DOHH2 (cell line): ENCODE measurements around the gene STK4.

Source experiments
- H3F3A ChIP-seq: fragments of 200-600 bp; sonication (generic), shearing (Covaris generic); 2 replicates; pipeline ENCODE4 v1.6.0; 2016; ENCODE audit warnings: antibody characterized with exemption, mild to moderate bottlenecking; ENCODE audit not compliant: control insufficient read depth, insufficient read depth
- H3K27ac ChIP-seq: fragments of 200-600 bp; sonication (generic); 2 replicates; pipeline ENCODE4 v1.5.1; 2014; ENCODE audit warnings: low read depth, mild to moderate bottlenecking, low read length, moderate library complexity
- H3K27me3 ChIP-seq: fragments of 200-600 bp; sonication (generic); 2 replicates; pipeline ENCODE4 v1.6.1; 2014; ENCODE audit warnings: mild to moderate bottlenecking, low read length, mixed read lengths; ENCODE audit not compliant: control insufficient read depth
- H3K36me3 ChIP-seq: fragments of 200-600 bp; sonication (generic); 2 replicates; pipeline ENCODE4 v1.6.1; 2014; ENCODE audit warnings: mild to moderate bottlenecking, low read length, moderate library complexity, mixed read lengths; ENCODE audit not compliant: control insufficient read depth
- H3K4me1 ChIP-seq: fragments of 200-600 bp; sonication (generic); 2 replicates; pipeline ENCODE4 v1.6.1; 2014; ENCODE audit warnings: mild to moderate bottlenecking, low read length, mixed read lengths; ENCODE audit not compliant: control insufficient read depth
- H3K4me2 ChIP-seq: fragments of 200-600 bp; sonication (generic); 2 replicates; pipeline ENCODE4 v1.6.0; 2014; ENCODE audit warnings: mild to moderate bottlenecking, low read length, moderate library complexity
- H3K4me3 ChIP-seq: fragments of 200-600 bp; sonication (generic); 2 replicates; pipeline ENCODE4 v1.5.1; 2014; ENCODE audit warnings: mild to moderate bottlenecking, low read length, mixed read lengths
- H3K79me2 ChIP-seq: fragments of 200-600 bp; sonication (generic); 2 replicates; pipeline ENCODE4 v1.6.1; 2014; ENCODE audit warnings: mild to moderate bottlenecking, low read length, mixed read lengths; ENCODE audit not compliant: control insufficient read depth
- H3K9me2 ChIP-seq: fragments of 200-600 bp; sonication (generic); replicated peaks from 2 replicates; pipeline ENCODE4 v1.6.1; 2014; ENCODE audit warnings: mild to moderate bottlenecking, low read length, mixed read lengths; ENCODE audit not compliant: control insufficient read depth
- H3K9me3 ChIP-seq: fragments of 200-600 bp; sonication (generic); 2 replicates; pipeline ENCODE4 v1.6.1; 2014; ENCODE audit warnings: antibody characterized with exemption, low read length, mixed read lengths; ENCODE audit not compliant: control insufficient read depth, insufficient read depth
- H4K20me1 ChIP-seq: fragments of 200-600 bp; sonication (generic); 2 replicates; pipeline ENCODE4 v1.6.0; 2014; ENCODE audit warnings: low read depth, mild to moderate bottlenecking, antibody characterized with exemption, low read length, moderate library complexity; ENCODE audit not compliant: control insufficient read depth, insufficient read depth
- CTCF ChIP-seq: fragments of 200-600 bp; sonication (generic); IDR thresholded peaks from one replicate; pipeline ENCODE4 v1.5.1; 2014; ENCODE audit warnings: antibody characterized with exemption, mild to moderate bottlenecking, low read depth, low read length; ENCODE audit not compliant: poor library complexity, severe bottlenecking
- EZH2phosphoT487 ChIP-seq: fragments of 200-600 bp; sonication (generic); IDR thresholded peaks from 2 replicates; pipeline ENCODE4 v1.6.1; 2017; ENCODE audit warnings: borderline replicate concordance, mild to moderate bottlenecking, antibody characterized with exemption, low read length, moderate library complexity, mixed read lengths

The STK4 gene

GRCh38 chr20:44976698-44977097 is 10.4 kb downstream of the STK4 start:
- peak overlapping the region; percentile 76; the same call in 1 of the 2 replicates for H3K27ac ChIP-seq
- H3K79me2 ChIP-seq: peaks cover 89% of the 10 kb centered on the region
- peaks cover 18% of the 10 kb centered on the region for H3F3A ChIP-seq
- no peaks in the 10 kb centered on the region for H3K9me2 ChIP-seq
- no peaks in the 10 kb centered on the region for H4K20me1 ChIP-seq
- H3K27me3 ChIP-seq: no peaks in the 10 kb centered on the region
- H3K4me1 ChIP-seq: peaks cover 38% of the 10 kb centered on the region
- no peak overlapping the region for H3K4me3 ChIP-seq
- no peak for TF ChIP-seq CTCF
- TF ChIP-seq EZH2phosphoT487: no peak
- no peak overlapping the region for H3K4me2 ChIP-seq
- no peaks in the 10 kb centered on the region for H3K9me3 ChIP-seq
- H3K36me3 ChIP-seq: peaks cover 94% of the 10 kb centered on the region

- H3K36me3 ChIP-seq: peaks cover 92% of the 10 kb centered on the region
- peaks cover 85% of the 10 kb centered on the region for H3K79me2 ChIP-seq
These were observed 12.8 kb downstream of the STK4 start for GRCh38 chr20:44979090-44979621.

GRCh38 chr20:44981736-44982406 is 15.6 kb downstream of the STK4 start:
- Histone ChIP-seq H3K9me2 (no peaks in the 10 kb centered on the region), H3K4me2 (no peak overlapping the region), H4K20me1 (no peaks in the 10 kb centered on the region), H3K4me3 (no peak overlapping the region), H3K79me2 (peaks cover 81% of the 10 kb centered on the region), H3K36me3 (peaks cover 92% of the 10 kb centered on the region), H3F3A (peaks cover 21% of the 10 kb centered on the region), H3K4me1 (peaks cover 39% of the 10 kb centered on the region), H3K27me3 (no peaks in the 10 kb centered on the region), H3K27ac (no peak overlapping the region), H3K9me3 (no peaks in the 10 kb centered on the region)
- no peak for TF ChIP-seq EZH2phosphoT487

More at GRCh38 chr20:44979090-44979621, 12.8 kb downstream of the STK4 start:
- no peak for TF ChIP-seq EZH2phosphoT487
- no peak for TF ChIP-seq CTCF
- no peaks in the 10 kb centered on the region for H3K9me2 ChIP-seq
- peaks cover 38% of the 10 kb centered on the region for H3K4me1 ChIP-seq
- peak overlapping the region; percentile 76 for H3K27ac ChIP-seq
- H3K4me3 ChIP-seq: peak overlapping the region; percentile 46
- no peaks in the 10 kb centered on the region for H3K27me3 ChIP-seq
- H3K9me3 ChIP-seq: no peaks in the 10 kb centered on the region
- peaks cover 14% of the 10 kb centered on the region for H3F3A ChIP-seq
- H3K4me2 ChIP-seq: peak overlapping the region; percentile 60
- no peaks in the 10 kb centered on the region for H4K20me1 ChIP-seq

GRCh38 chr20:44983093-44983674 is 16.9 kb downstream of the STK4 start:
- Histone ChIP-seq H3K4me2 (no peak overlapping the region), H3K4me1 (peaks cover 27% of the 10 kb centered on the region), H4K20me1 (no peaks in the 10 kb centered on the region), H3F3A (peaks cover 22% of the 10 kb centered on the region), H3K79me2 (peaks cover 80% of the 10 kb centered on the region), H3K27me3 (no peaks in the 10 kb centered on the region), H3K9me2 (no peaks in the 10 kb centered on the region), H3K4me3 (no peak overlapping the region), H3K27ac (no peak overlapping the region), H3K36me3 (peaks cover 91% of the 10 kb centered on the region), H3K9me3 (no peaks in the 10 kb centered on the region)
- TF ChIP-seq CTCF (no peak), EZH2phosphoT487 (no peak)
